Panc1 (cell line): ENCODE results near the gene SPATA32. TPM values are rescaled to one million over a fixed set of nuclear protein-coding genes. Genes with fewer than 3 reads are reported as not detected.

Source experiments
- ATAC-seq: fragments of 200-7000 bp; cut with Tn5 transposase; 2 replicates; pipeline ENCODE4 v1.9.1; 2020; ENCODE audit warnings: mild to moderate bottlenecking, moderate library complexity
- BruUV-seq: library from RNA; stranded (reverse); fragments of 400-500 nt; replicated peaks from 2 replicates; lab custom pipeline; 2021; lab: Mats Ljungman, UMichigan
- CTCF ChIA-PET: fragments of 300-600 bp; sonication (Branson Sonifier 250); formaldehyde crosslinking; loops from one replicate; lab custom pipeline; 2022; ENCODE audit warnings: antibody characterized with exemption; lab: Charles Lee
- POLR2A ChIA-PET: fragments of 300-600 bp; sonication (Branson Sonifier 250); formaldehyde crosslinking; loops from one replicate; lab custom pipeline; 2022; ENCODE audit warnings: antibody characterized with exemption; lab: Charles Lee
- DNase-seq: peaks from one replicate; pipeline ENCODE4 v3.0.0-alpha.2; 2010; ENCODE audit warnings: low read depth, low spot score
- H3K27ac ChIP-seq: 2 replicates; pipeline ENCODE4 v1.5.1; 2011; ENCODE audit warnings: mild to moderate bottlenecking, low read length, inconsistent platforms
- H3K27me3 ChIP-seq: fragments of 200-500 bp; sonication (Bioruptor generic); 2 replicates; pipeline ENCODE4 v1.6.0; 2014; ENCODE audit warnings: low read length, inconsistent platforms; ENCODE audit not compliant: control insufficient read depth, insufficient read depth
- H3K36me3 ChIP-seq: fragments of 200-500 bp; sonication (Bioruptor generic); 2 replicates; pipeline ENCODE4 v1.5.1; 2014; ENCODE audit warnings: inconsistent platforms, mild to moderate bottlenecking, low read length, moderate library complexity; ENCODE audit not compliant: control insufficient read depth, insufficient read depth
- H3K4me1 ChIP-seq: 2 replicates; pipeline ENCODE4 v1.5.1; 2011; ENCODE audit warnings: inconsistent platforms, mild to moderate bottlenecking, low read length, moderate library complexity; ENCODE audit not compliant: control insufficient read depth, insufficient read depth
- H3K4me3 ChIP-seq, 2 experiments: 2 replicates each; pipeline ENCODE4 v1.5.1; 2011 to 2012; ENCODE audit warnings: low read depth in 2 of 2, low read length in 2 of 2, mild to moderate bottlenecking in 2 of 2, inconsistent platforms in 1 of 2, moderate library complexity in 1 of 2
- H3K9me3 ChIP-seq: fragments of 200-500 bp; sonication (Bioruptor generic); 2 replicates; pipeline ENCODE4 v1.5.1; 2014; ENCODE audit warnings: low read depth, mild to moderate bottlenecking, inconsistent platforms, low read length, moderate library complexity; ENCODE audit not compliant: control insufficient read depth, insufficient read depth
- CTCF ChIP-seq: fragments of 450-650 bp; IDR thresholded peaks from 2 replicates; pipeline ENCODE4 v1.5.1; 2017; ENCODE audit warnings: mild to moderate bottlenecking
- POLR2AphosphoS5 ChIP-seq: IDR thresholded peaks from 2 replicates; pipeline ENCODE4 v1.6.1; 2012; ENCODE audit warnings: mild to moderate bottlenecking, low read depth, low read length, moderate library complexity
- REST ChIP-seq, 2 experiments: IDR thresholded peaks; 2 replicates each; pipeline ENCODE4 v1.6.1; 2011 to 2012; ENCODE audit warnings: low read depth in 2 of 2, control low read depth in 1 of 2, low read length in 1 of 2, mild to moderate bottlenecking in 1 of 2, moderate library complexity in 1 of 2; ENCODE audit not compliant: insufficient read depth in 1 of 2
- SIN3A ChIP-seq: IDR thresholded peaks from 2 replicates; pipeline ENCODE4 v1.6.1; 2012; ENCODE audit warnings: low read depth, mild to moderate bottlenecking, low read length, moderate library complexity, borderline replicate concordance; ENCODE audit not compliant: insufficient read depth
- TCF7L2 ChIP-seq: IDR thresholded peaks from 2 replicates; pipeline ENCODE4 v1.6.1; 2011; ENCODE audit warnings: mild to moderate bottlenecking, low read depth, low read length, inconsistent platforms
- in situ Hi-C: cut with HindIII; loops from 2 replicates; pipeline ENCODE4 v1.10.0; 2016; ENCODE audit warnings: low sequenced_read_pairs, low pct_unique_long_range_greater_than_20kb
- intact Hi-C: fragments of 100-400 bp; cut with micrococcal nuclease; formaldehyde crosslinking; loops from one replicate; pipeline ENCODE4 v1.10.0; 2022; ENCODE audit not compliant: unreplicated experiment
- total RNA-seq: library from RNA; stranded (reverse); gene quantifications from one replicate; pipeline ENCODE4 v1.2.1, GENCODE V29; 2021; ENCODE audit not compliant: unreplicated experiment

SPATA32 gene
- total RNA-seq, 1 experiment from 2014 or later = 0.26 TPM

- ChIA-PET CTCF (interaction anchor here (0.6 kb wide), 1 partner anchor 22 kb away, joined by 3 read pairs; no protein-coding TSS in a partner anchor), POLR2A (interaction anchor here (0.6 kb wide), 1 partner anchor 95 kb away, joined by 4 read pairs; no protein-coding TSS in a partner anchor)
- peak; percentile 37; the same call in 1 of the 2 replicates for ATAC-seq
These were observed 21.1 kb upstream of the SPATA32 start for GRCh38 chr17:45282683-45283644.

GRCh38 chr17:45279898-45280297 is 18.0 kb upstream of the SPATA32 start:
- DNase-seq = no peak
- in situ Hi-C loops (no loop called here), intact Hi-C loops (loop anchor here (5.0 kb wide), 1 partner anchor 107 kb away; no protein-coding TSS in a partner anchor)
- Histone ChIP-seq H3K9me3 (no peaks in the 10 kb centered on the region), H3K4me3 (no peak overlapping the region), H3K36me3 (no peaks in the 10 kb centered on the region; the same call in 1 of the 2 replicates), H3K4me1 (peaks cover 43% of the 10 kb centered on the region), H3K27me3 (no peaks in the 10 kb centered on the region), H3K27ac (peak overlapping the region; percentile 42)
- TF ChIP-seq POLR2AphosphoS5 = no peak
- no peak for TF ChIP-seq SIN3A
- no peak for TF ChIP-seq TCF7L2
- no peak for TF ChIP-seq REST (IDR thresholded peaks at IDR 0.05; ENCODE audit: insufficient read depth in 1 of 2, low read depth in 2 of 2, low read length in 1 of 2)
- TF ChIP-seq CTCF = no peak
- BruUV-seq = no TSS peak
- ATAC-seq = no peak
- CTCF ChIA-PET = interaction anchor here (0.6 kb wide), 1 partner anchor 623 kb away, joined by 3 read pairs; no protein-coding TSS in a partner anchor
- POLR2A ChIA-PET = no interaction called here

More at GRCh38 chr17:45282683-45283644, 21.1 kb upstream of the SPATA32 start:
- Histone ChIP-seq H3K9me3 (no peaks in the 10 kb centered on the region), H3K27ac (peak overlapping the region; percentile 20), H3K4me3 (no peak overlapping the region), H3K36me3 (peaks cover 7% of the 10 kb centered on the region), H3K27me3 (no peaks in the 10 kb centered on the region), H3K4me1 (peaks cover 34% of the 10 kb centered on the region)
- in situ Hi-C loops (no loop called here), intact Hi-C loops (no loop called here)
- no TSS peak for BruUV-seq
- no peak for DNase-seq
- no peak for TF ChIP-seq CTCF
- no peak for TF ChIP-seq POLR2AphosphoS5
- no peak for TF ChIP-seq SIN3A
